ENCODE results near the gene CAMTA1.

The CAMTA1 gene

DNA sequence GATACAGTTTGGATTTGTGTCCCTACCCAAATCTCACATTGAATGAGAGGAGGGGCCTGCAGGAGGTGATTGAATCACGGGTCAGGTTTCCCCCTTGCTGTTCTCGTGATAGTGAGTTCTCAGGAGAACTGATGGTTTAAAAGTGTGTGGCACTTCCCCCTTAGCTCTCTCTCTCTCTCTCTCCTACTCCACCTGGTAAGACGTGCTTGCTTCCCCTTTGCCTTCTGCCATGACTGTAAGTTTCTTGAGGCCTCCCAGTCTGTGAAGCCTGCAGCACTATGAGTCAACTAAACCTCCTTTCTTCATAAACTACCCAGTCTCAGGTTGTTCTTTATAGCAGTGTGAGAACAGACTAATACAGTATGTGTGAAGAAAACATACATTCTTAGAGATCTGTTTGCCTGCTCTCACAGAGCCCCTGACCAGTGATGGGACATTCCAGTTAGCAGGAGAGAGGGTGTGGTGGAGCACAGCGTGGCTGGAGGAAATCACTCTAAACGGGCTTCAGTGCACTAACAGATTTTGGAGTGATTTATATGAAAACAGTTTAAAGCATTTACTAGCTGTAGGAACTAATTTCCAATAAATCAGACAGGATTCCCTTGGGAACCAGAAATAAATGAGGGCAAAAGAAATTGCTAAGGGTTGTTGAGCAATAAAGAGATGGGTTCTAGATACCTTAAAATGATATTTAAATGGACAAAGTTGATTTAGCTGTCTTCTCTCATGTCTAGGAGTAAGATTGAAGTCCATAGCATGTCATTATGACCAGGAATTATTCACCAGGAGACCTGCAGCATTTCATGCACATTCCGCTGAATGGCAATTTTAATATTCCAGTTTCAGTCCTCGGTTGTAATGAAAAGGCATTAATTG lies 411.0 kb downstream of the CAMTA1 start:
- no peak for DNase-seq (ENCODE audit: low read depth)

DNA sequence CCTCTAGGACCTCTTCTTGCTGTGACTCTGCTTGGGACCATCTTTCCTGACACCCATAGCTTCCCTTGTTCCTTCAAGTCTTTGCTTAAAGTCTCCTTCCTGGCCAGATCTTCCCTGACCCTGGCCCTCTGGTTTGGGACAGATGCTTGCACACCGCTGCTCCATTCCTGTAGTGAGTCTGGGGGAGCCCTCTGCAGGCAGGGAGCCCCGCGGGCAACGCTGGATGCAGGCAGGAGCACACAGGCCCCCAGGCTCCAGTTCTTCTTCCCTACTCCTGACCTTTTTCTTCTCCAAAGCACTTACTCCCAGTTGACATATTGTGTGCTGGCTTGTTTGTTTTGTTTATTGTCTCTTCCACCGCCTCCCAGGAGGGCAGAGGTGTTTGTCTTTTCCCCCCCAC lies 413.4 kb downstream of the CAMTA1 start:
- no peak for DNase-seq (ENCODE audit: low read depth)

DNA sequence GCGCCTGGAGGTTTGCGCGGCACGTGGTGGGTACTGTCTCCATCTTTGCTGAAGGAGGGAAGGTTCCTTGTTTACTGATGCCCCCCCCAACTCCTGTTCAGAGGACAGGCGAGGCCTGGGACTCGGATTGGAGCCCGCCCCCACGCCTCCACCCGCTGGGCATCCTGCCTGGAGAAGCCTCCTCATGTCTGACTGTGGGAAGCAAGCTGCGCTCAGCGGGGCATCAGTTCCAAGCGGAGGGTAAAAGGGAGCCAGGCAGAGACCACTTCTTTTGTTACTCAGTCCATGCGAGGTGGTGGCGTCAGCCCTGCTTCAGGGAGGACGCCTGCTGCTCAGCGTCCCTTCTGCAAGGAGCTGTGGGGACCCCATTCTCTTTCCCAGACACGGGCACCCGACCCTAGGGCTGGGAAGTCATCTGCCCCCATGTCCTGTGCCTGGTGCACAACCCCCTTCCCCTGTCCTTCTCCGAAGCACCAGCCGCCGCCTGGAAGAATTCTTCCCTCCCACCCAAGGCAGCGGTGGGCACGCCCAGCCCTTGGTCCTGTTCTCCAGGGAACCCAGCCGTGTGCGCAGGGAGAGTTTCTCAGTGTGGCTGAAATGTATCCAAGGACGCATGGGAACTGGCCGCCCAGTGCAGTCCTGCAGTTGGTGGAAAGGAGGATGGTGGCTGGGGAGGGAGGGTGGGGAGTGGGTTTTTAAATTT lies 414.0 kb downstream of the CAMTA1 start:
- DNase-seq (ENCODE audit: low read depth): no peak

DNA sequence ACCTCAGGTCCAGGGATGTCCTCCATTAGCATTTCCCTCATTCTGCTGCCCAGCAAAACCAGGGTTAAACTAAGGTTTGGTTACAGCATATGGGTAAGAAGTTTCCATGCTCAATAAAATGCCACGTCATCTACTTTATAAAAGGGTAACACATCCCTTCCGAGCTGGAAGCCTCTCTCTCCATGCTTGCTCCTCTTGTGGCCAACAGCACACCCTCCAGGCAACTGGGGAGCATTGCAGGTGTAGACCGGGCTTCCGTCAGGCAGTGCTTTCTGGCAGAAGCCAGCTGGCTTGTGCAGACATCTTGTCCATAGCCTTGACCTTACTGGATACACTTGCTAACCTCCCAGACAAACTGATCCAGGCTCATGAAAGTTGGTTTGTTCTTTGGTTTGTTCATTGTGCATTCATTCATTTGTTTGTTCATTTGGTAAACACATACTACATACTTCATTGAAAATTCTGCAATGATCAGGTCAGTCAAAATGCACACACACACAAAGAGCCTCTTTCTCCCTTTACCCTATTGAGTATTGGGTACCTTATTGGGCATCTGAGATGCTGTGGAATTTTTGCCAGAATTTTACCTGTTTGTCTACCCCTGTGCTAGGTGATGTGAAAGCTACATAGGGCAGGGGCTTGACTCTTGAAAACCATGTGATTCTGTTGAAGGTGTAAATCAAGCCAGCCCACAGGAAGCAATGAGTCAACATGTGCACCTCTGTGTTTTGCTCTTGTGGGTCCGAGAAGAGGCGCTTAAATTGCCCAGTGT lies 422.8 kb downstream of the CAMTA1 start:
- DNase-seq (ENCODE audit: low read depth): peak; percentile 26

DNA sequence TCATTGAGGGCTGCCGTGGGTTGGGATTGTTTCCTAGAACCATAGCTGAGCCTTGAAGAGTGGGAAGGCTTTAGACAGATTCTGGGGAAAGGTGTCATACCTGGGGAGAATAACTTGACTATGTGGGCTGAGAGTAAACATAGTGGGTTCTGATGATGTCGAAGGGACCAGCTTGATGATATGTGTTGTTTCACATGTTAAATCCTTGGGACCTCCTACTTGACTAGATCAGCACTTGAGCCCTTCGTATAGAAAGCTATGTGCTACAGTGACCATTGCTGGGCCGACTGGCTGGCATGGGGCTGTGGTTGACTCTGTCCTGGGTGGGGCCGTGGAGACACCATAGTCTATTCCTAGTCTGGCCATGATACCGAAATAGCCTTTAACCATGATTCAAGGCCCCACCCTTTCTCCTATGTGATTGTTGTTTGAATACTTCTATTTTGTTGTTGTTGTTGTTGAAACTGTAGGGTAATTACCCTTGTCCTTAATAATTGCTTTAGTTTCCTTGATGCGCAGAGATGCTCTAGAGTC lies 423.5 kb downstream of the CAMTA1 start:
- DNase-seq (ENCODE audit: low read depth): no peak

DNA sequence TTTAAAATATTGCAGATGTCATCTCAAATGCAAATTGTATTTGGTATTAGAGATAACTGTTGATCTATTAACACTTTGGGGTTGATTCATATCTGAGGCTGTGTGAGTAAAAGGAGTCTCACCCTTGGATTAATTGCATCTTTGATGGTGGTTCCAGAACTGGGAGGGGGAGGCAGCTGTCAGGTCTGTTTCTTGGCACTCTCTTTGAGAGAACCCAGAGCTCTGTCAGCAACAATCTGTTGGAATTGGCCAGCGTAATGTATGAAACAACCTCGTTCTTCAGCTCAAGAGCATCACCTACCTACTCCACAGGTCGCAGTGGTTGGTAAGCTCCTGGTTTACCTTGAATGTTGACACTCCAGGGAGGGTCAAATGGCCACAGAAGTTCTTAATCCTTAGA lies 424.1 kb downstream of the CAMTA1 start:
- DNase-seq (ENCODE audit: low read depth): no peak

DNA sequence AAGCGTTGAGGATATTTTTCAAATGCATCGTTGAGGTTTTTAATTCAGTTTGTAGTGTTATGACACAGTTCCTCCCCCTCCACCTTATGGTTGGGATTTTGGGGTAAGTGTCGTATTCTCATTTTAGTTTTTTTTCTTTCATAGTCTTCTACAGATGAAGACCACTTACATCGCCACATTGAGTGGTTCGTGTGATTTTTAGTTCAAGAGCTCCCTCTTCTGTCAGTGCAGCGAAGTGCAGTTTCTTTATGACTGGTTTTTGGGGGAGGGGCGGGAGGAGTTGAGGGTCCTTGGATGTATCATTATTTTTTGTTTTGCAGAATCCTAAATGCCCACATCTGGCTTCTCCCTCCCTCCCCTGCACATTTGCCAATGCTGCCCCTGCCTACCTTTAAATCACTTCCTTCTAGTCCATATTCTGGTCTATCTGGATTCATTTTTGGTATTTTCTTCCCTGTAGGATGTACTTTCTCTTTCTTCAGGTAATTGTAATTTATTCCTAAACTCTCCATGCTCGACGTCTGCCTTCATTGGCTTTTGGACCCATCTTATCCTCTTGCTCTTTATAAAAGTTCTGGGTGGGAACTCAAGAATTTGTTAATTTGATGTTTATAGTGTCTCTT lies 433.1 kb downstream of the CAMTA1 start:
- no peak for DNase-seq (ENCODE audit: low read depth)

DNA sequence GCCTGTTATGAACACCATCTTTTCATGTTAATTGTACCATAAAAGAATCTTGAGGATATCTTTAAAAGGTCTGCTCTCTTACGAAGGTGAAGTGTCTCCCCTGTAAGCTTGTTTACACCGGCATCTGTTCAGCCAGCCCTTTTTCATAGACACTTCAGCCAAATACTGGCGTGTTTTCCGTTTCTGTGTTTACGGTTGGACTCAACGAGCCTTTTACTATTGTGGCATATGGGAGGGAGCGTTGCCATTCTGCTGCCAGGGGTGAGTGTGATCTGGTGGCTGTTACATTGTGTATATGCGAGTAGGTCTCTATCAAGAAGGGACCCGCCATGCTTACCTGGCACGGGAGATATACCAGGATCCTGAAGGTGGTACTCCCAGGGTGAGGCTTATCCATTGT lies 433.8 kb downstream of the CAMTA1 start:
- no peak for DNase-seq (ENCODE audit: low read depth)

DNA sequence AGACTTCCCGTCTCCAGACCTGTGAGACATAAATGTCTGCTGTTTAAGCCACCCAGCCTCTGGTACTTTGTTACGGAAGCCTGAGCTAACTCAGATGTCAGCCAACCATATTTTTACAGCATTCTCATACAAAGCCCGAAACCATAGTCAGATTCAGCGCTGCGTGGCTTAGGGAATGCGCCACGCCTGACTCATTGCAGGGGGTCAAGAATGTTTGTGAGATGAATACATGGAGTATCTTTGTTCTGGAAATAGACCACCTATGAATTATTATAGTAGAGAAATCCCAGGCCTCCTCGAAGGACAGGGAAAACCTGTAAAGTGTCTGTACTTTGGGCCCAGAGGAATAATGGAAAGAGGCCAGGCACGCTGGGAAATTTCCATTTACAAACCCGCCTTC lies 434.8 kb downstream of the CAMTA1 start:
- DNase-seq (ENCODE audit: low read depth): no peak

DNA sequence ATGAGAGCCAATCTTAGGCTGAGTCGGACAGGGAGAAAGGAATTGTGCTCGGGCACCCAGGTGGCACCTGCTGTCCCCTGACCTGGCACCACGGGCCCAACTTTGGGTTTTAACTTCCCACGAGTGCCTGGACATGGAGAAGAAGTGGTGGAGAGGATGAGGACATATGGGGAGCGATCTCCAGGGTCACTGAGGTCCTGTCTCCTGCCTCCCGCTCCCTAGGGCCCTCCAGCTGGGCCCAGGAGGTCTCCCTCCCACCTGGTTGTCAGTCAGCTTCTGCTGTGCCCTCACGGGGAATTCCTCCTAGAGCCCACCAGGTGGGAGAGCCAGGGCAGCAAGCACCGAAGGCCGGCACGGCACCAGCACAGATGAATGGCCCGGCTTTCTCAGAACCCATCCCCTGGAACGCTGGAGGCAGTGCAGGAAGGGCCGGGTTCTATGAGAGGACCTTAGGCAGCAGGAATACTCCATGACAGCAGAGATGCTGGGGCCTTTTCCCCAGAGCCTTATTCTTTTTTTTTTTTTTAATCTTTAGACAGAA lies 435.5 kb downstream of the CAMTA1 start:
- no peak for DNase-seq (ENCODE audit: low read depth)

DNA sequence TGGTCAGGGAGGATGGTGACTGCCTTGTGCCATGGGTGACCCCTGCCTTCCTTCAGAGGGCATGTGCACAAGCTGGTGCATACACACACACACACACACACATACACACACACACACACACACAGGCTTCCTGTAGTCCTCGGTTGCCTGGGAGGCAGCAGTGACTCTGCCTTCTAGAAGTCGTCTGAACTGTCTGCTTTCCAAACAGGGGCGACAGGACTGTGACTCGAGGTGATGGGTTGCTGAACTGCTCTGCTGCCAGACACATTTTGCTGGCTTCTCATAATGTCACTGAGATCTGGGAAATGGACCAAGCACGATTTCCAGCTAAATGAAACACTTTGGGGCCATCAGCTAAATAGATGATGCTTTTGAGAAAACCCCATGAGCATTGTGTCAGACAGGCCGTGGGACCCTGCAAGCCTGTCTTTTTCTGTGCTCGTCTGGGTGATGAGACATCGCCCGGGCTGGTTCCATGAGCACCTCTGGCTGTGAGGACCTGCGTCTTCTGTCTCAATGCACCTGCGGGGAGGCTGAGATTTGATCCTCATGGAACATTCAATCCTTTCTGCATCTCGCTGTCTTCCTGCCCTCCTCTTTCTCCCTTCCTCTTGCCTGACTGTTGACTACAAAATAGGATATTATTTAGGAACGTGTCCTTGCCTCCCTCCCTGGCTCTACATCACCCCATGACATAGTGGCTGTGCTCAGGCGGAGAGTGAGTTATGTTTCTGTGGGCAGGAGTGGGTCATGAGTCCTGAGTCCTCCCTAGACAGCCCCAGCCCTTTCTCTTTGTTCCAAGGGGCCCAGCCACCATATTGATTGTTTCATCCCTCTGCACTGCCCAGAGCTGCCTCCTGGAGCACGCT lies 436.8 kb downstream of the CAMTA1 start:
- no peak for DNase-seq (ENCODE audit: low read depth)

DNA sequence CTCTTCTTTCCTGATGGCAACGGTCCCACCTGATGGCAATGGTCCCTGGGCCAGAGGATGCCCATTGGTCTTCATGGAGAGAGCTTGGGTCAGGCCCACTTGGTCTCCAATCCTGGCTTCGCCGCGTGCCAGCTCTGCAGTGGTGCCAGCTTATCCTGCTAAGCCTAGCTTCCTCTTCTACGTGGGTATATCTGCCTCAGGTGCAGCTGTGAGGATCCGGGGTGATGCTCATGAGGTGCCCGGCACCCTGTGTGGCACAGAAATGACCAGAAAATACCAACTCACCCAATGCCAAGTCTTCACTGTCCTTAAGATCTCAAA lies 437.4 kb downstream of the CAMTA1 start:
- no peak for DNase-seq (ENCODE audit: low read depth)

DNA sequence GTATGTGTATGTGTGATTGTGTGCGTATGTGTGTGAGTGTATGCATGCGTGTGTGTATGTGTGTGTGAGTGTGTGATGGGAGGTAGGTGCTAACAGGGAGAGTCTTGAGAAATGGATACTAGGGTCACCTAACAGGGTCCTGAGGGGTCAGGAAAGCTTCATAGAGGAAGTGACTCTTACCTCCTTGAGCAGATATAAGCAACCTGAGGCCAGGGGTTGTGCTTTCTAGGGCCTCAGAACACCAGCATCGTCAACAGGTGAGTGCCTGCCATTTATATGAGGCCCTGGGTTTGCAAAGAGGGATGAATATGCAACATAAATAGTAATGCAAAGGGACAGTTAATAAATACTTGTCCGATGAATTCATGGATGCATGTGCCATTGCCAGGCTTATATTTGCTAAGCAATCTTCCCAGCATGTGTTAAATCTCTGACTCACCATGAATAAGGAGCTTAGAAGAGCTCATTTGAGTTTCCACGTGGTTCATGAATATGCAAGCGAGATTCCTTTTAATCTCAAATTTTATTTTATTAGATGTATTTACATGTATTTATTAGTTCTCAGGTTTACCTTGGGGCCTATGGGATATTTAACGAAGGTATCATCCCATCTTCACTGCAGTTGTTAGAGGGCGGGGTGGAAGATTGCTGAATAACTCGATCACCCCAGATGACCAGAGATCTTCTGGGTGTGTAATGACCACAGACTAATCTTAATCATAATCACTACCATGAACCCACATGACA lies 438.3 kb downstream of the CAMTA1 start:
- DNase-seq (ENCODE audit: low read depth): peak; percentile 67

DNA sequence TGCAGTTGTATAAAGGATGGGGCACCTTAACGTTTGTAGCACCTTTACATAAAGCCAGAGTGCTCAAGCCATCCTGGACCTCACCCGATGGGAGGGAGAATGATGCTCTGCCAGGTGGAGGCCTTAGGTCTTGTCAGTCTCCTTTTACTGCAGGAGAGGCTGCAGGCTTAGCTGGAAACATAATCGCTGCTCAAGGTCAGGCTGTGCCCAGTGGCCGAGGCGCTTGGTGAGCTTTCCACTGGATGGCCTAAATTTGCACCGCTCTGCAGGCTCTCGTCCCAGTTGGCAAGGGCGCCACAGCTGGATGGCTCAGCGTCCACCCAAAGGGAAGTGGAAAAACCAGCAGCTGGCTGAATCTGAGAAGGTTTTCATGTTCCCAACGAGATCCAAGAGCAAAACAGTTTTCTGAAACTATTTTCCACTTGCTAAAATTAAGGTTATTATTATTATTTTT lies 438.9 kb downstream of the CAMTA1 start:
- DNase-seq (ENCODE audit: low read depth): no peak

DNA sequence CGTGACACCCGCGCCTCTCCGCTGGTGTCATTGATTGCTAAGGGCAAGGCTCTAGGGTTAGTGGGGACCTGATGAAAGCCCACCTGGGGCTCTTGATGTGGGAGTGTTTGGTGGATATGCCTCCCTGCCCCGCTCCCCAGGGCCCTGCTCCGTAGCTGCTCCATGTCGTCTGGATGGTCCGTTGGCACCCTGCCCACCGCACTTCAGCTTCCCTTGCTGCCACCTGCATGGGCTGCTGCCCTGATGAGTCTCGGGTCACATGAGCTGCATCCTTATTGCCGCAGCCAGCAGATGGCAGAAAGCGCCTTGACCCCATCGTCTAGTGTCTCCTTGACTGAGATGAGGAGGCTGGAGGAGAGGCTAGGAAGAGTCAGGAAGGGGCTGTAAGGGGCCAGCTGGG lies 439.4 kb downstream of the CAMTA1 start:
- DNase-seq (ENCODE audit: low read depth): no peak

DNA sequence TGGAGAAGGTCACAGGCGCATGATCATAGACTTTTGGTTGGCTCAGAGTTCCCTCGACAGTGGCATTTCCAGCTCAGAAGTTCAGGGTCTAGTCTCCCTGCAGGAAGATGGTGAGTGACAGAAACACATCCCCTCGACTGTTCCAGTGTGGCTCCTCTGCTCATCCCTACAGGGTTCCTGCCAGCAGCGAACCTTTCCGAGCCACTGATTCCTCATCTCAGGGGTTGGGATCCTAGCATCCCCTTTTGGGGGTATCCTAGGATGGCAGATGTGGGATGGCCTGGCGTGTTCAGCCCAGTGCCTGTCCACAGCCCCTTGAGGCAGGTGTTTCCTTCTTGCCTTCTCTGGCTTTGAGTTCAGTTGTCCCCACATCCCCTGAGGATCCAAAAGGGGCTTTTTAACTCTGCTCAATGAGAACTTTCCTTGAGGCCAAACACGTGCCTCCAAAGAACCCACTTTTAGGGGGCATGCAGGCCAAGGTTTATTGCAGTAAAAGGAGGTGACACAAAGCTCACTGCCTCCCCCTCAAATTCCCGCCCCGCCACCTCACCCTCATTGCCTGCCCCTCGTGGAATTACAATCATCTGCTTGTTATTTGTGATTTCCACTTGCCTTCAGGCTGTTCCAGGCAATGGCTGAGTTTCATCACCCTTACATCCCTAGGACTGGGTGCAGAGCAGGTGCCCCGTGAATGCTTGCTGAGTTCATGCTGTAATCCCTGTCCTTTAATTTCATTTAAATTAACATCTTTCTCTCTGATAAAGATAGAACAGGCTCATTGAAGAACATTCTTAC lies 440.7 kb downstream of the CAMTA1 start:
- no peak for DNase-seq (ENCODE audit: low read depth)

DNA sequence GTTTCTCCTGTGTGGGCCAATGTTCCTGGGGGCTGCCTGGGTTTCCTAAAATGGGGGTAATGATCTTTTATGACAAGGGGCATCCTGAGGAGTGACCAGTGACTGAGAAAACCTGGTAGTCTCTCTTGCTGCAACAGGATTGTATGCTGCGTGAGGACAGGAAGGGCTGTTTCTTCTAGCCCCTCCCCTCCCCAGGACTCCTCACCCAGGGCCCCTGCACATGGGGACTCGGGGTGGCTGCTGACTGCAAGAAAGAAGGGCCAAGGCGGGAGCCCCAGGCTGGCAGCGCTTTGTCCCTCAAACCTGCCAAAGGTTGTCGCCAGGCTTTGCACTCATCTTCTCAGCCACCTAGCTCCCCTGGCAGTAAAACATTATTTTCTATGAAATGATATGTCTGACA lies 442.4 kb downstream of the CAMTA1 start:
- no peak for DNase-seq (ENCODE audit: low read depth)

DNA sequence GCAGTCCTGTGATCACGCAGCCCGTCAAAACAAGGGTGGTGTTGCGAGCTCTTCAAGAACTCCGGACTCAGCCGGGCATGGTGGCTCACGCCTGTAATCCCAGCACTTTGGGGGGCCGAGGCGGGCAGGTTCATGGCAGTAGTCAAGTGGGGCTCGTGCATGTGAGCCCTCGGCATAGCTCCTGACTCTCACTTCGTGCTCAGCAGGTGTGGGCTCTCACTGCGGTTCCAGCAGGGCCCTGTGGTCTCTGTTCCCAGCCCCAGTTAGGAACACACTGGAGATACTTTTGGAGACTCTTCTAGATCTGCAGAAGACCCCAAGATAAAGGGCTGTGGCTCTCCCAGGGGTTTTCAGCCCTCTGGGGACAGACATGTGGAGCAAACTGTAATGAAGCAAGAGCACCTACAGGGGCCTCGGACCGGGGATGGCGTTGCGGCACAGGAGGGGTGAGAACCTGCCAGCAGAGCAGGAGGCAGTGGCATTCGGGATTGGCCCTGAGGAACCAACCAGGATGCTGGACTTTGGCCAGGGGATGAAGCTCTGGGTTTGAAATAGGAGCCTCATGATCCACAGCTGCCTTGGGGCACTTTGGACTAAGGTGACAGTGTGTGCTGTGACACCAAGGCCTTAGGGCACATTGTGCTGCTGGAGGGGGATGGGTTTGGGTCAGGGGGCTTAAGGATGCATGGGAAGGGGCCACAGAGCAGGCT lies 443.2 kb downstream of the CAMTA1 start:
- DNase-seq (ENCODE audit: low read depth): no peak

DNA sequence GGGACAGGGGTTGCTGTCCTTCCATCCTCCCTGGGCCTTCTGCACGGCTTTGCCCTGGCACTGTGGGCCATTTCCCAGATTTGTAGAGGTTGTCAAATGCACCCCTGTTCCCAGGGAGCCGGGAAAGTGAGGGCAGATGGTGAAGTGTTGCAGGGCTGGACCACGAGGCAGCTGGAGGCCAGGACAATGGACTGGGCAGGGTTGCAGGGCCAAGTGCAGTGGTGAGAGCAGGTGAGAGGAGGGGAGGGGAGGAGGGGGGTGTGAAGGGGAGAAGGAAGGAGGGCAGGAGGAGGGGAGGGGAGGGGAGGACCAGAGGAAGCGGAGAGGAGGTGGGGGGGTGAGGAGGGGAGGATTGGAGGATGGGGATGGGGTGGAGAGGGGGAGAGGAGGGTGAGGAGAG lies 443.9 kb downstream of the CAMTA1 start:
- DNase-seq (ENCODE audit: low read depth): no peak
